ENCODE data around the gene CEP128.

Gene CEP128

DNA sequence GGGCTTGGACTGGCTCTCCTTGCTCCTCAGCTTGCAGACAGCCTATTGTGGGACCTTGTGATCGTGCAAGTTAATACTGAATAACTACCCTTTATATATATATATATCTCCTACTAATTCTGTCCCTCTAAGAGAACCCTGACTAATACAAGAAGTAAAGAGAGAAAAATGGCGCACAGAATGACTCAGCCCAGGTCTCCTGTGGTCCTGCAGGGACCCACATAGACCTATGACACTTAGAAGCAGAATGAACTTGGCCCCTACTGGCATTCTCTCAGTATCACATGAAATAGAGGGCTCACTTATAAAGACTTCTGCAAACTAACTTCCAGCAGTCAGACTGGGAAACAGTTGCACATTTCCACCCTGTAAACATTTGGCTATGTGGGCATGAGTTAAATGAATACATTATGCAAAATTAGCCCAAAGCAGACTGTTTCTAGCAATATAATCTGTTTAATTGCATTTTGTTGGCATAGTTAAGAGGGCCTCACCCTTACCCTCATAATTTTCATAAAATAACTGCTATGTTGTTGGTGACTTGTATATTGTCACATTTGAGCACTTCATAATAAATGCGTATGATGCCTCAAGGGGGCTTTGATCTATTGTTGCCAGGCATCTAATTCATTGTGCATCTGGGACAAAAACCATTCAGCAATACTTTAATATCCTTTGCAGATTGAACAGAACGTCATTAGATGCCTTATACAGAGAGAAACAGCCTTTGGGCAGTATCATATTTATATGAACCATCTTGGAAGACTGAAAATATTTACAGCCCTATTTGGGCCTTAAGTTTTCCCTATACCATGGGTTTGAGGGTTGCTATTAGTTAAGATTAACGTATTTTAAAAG lies 380.5 kb downstream of the CEP128 start:
- Histone ChIP-seq H3K27me3 (ENCODE audit: control insufficient read depth, insufficient read depth, low read length) (no peaks in the 10 kb centered on the region), H3K9me3 (ENCODE audit: control insufficient read depth, low read depth, low read length) (no peaks in the 10 kb centered on the region), H3K9ac (ENCODE audit: low read length) (no peak overlapping the region), H3K27ac (ENCODE audit: low read length) (no peak overlapping the region), H3K36me3 (ENCODE audit: control insufficient read depth, low read depth, low read length) (no peaks in the 10 kb centered on the region), H3K4me1 (ENCODE audit: control insufficient read depth, low read depth, low read length) (peaks cover 8% of the 10 kb centered on the region), H3K4me3 (ENCODE audit: low read length) (no peak overlapping the region)

DNA sequence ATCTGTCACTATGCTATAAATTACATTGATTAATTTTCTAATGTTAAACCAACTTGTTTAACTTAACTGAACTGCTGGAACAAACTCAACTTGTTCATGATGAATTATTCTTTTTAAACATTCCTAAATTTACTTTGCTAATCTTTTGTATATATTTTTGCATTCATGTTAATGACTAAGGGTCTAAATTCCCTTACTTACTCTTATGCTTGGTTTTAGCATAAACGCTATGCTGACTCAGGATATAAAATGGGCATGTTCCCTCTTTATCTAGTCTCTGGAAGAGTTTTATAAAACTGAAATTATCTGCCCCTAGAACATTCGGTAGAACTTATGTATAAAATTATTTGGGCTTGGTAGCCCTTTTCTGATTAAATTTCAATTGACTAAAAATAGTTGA lies 387.4 kb downstream of the CEP128 start:
- H3K27ac ChIP-seq (ENCODE audit: low read length), result no peak overlapping the region
- no peaks in the 10 kb centered on the region for H3K27me3 ChIP-seq (ENCODE audit: control insufficient read depth, insufficient read depth, low read length)

DNA sequence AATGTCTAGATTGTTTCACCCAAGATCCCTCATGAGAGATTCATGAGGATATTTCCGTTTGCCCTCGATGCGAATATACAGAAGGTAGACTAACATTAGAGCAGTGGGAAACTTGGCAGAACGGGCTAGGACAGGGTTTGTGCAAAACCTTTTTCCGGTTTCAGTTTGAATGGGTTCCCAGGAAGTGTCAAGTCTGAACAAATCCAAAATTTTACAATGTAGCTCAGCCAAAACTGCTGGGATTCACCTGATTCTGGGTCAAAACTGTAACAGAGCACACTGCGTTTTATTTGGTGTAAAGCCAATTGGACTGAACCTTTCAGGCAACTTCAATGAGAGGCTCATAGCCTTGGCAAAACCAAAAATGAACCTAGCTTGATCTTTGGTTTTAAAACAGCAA lies 392.4 kb downstream of the CEP128 start:
- Histone ChIP-seq H3K27me3 (ENCODE audit: control insufficient read depth, insufficient read depth, low read length) (no peaks in the 10 kb centered on the region), H3K9ac (ENCODE audit: low read length) (no peak overlapping the region), H3K4me1 (ENCODE audit: control insufficient read depth, low read depth, low read length) (no peaks in the 10 kb centered on the region), H3K27ac (ENCODE audit: low read length) (no peak overlapping the region), H3K36me3 (ENCODE audit: control insufficient read depth, low read depth, low read length) (no peaks in the 10 kb centered on the region), H3K4me3 (ENCODE audit: low read length) (no peak overlapping the region), H3K9me3 (ENCODE audit: control insufficient read depth, low read depth, low read length) (no peaks in the 10 kb centered on the region)

More for the DNA sequence above, 387.4 kb downstream of the CEP128 start:
- Histone ChIP-seq H3K4me3 (ENCODE audit: low read length) (no peak overlapping the region), H3K9me3 (ENCODE audit: control insufficient read depth, low read depth, low read length) (no peaks in the 10 kb centered on the region), H3K4me1 (ENCODE audit: control insufficient read depth, low read depth, low read length) (no peaks in the 10 kb centered on the region), H3K36me3 (ENCODE audit: control insufficient read depth, low read depth, low read length) (no peaks in the 10 kb centered on the region), H3K9ac (ENCODE audit: low read length) (no peak overlapping the region)

DNA sequence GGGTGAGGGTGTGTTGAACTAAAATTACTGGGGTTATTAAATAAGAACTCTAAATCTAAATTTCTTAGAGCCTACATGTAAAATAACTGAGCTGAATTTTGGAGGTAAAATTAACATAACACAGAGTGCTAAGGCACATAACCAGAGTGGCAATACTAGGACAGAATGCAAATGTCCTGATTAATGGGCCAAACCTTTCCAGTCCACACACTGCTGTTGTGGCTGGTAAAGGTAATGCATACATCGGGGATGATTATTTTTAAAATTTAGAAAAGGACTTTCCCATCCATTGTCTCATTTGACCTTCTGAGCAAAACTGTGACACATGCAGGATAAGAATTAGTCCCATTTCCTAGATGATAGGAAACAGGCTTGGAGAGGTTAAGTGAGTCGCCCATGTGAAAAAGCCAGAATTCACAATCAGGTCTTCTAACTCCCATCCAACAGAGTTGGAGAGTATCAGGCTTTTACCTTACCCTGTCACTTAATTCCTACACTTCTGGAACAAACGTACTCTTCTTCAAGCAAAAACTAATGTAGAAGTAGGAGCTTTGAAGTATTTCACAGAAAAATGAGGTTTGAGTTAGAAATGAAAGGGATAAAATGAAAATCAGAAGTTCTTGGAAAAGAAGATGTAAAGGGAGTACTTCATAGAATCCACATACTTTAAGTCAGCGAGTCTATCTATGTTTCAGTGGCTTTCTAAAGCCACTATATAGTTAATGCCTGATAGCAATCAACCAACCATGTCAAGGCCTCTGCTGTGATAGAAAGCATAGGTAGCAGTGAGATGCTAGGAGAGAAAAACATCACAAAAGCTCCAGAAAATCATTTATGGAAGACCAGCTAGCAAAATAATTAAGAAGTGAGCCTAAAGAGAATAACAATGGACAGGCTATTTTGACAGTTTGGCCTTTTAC lies 395.3 kb downstream of the CEP128 start:
- Histone ChIP-seq H3K4me1 (ENCODE audit: control insufficient read depth, low read depth, low read length) (no peaks in the 10 kb centered on the region), H3K27me3 (ENCODE audit: control insufficient read depth, insufficient read depth, low read length) (no peaks in the 10 kb centered on the region), H3K9ac (ENCODE audit: low read length) (no peak overlapping the region), H3K27ac (ENCODE audit: low read length) (no peak overlapping the region), H3K4me3 (ENCODE audit: low read length) (no peak overlapping the region), H3K9me3 (ENCODE audit: control insufficient read depth, low read depth, low read length) (no peaks in the 10 kb centered on the region), H3K36me3 (ENCODE audit: control insufficient read depth, low read depth, low read length) (no peaks in the 10 kb centered on the region)

DNA sequence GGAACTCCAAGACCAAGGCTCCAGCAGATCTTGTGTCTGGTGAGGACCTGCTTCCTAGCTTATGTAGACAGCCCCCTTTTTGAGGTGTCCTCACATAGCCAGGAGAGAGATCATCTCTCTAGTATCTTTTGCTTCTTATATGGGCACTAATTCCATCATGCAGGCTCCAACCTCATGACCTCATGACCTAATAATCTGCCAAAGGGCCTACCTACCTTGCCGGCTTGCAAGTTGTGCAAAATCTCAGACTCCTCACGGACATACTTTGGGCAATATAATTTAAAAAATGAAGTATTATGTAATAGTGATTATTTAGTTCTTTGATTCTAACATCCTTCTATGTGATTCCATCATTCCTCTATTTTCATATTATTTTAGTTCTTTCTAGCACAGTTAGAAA lies 397.2 kb downstream of the CEP128 start:
- no peaks in the 10 kb centered on the region for H3K27me3 ChIP-seq (ENCODE audit: control insufficient read depth, insufficient read depth, low read length)
- H3K27ac ChIP-seq (ENCODE audit: low read length), result no peak overlapping the region
- no peaks in the 10 kb centered on the region for H3K36me3 ChIP-seq (ENCODE audit: control insufficient read depth, low read depth, low read length)
- no peak overlapping the region for H3K4me3 ChIP-seq (ENCODE audit: low read length)
- peaks cover 3% of the 10 kb centered on the region for H3K9me3 ChIP-seq (ENCODE audit: control insufficient read depth, low read depth, low read length)
- H3K4me1 ChIP-seq (ENCODE audit: control insufficient read depth, low read depth, low read length), result no peaks in the 10 kb centered on the region
- no peak overlapping the region for H3K9ac ChIP-seq (ENCODE audit: low read length)

DNA sequence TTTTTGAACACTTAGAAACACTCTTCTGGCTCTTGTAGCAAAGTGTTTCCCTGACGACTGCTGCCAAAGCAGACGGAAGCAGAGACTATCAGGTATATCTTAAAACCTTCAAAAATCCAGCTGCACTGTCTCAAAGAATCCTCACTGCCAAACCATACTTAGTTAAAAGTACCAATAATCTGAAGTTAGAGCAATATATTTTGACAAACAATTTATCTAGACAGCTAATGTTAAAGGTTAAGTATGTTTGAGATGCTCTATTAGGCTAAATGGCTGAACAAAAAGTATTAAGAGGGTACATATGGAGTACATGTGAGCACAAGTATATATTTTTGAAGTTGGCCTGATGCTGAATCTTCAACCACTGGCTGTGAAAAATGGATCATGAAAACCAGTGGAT lies 398.3 kb downstream of the CEP128 start:
- Histone ChIP-seq H3K27ac (ENCODE audit: low read length) (no peak overlapping the region), H3K9ac (ENCODE audit: low read length) (no peak overlapping the region), H3K4me3 (ENCODE audit: low read length) (no peak overlapping the region), H3K27me3 (ENCODE audit: control insufficient read depth, insufficient read depth, low read length) (no peaks in the 10 kb centered on the region), H3K9me3 (ENCODE audit: control insufficient read depth, low read depth, low read length) (peaks cover 3% of the 10 kb centered on the region), H3K36me3 (ENCODE audit: control insufficient read depth, low read depth, low read length) (no peaks in the 10 kb centered on the region), H3K4me1 (ENCODE audit: control insufficient read depth, low read depth, low read length) (no peaks in the 10 kb centered on the region)

DNA sequence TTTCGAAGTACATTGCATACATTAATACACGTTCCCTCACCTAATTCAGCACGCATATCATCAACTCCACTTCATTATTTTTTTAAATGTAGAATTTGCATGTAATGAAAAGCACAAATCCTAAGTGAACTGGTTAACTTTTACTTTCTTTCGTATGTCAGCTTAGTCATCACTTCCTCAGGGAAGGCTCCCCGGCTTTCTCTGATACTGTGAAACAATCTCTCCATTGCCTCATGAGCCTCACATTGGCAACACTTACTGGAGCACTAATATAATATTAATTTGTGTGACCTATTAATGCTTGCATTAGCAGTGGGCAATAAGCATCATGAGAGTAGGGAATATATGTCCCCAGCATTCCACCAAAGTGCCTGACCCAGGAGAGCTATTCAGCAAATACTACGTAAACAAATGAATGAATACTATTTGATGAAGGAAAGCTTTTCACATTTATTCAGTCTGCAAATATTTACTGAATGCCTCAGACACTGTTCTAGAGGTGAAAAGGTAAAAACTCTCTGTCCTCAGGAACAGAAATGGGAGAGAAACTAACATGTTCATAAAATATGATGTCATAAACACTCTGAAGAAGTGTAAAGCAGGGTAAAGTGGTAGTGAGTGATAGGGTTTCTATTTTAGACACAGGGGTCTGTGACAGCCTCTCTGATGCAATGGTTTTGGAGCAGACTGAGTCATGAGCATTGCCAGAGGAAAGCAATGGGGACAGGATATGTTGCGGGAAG lies 402.7 kb downstream of the CEP128 start:
- Histone ChIP-seq H3K9me3 (ENCODE audit: control insufficient read depth, low read depth, low read length) (peaks cover 3% of the 10 kb centered on the region), H3K27ac (ENCODE audit: low read length) (no peak overlapping the region), H3K4me3 (ENCODE audit: low read length) (no peak overlapping the region), H3K4me1 (ENCODE audit: control insufficient read depth, low read depth, low read length) (no peaks in the 10 kb centered on the region), H3K36me3 (ENCODE audit: control insufficient read depth, low read depth, low read length) (no peaks in the 10 kb centered on the region), H3K27me3 (ENCODE audit: control insufficient read depth, insufficient read depth, low read length) (no peaks in the 10 kb centered on the region), H3K9ac (ENCODE audit: low read length) (no peak overlapping the region)

DNA sequence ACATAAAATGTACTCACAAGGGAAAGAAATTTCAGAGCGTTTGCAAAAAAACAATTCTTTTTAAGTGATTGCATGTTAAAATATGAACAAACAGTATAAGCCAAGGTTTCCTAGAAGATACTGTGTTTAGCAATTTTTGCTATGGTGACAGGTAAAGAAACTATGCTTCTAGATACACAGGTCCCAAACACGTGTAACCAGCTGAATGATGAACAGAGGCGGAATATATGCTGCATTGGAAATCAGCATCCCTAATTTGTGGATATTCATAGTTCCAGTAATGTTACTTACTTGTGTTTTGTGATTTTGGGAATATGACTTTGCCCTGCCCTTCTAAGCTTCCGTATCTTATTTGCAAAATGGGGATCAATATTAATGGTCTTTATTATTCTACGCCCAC lies 403.9 kb downstream of the CEP128 start:
- no peaks in the 10 kb centered on the region for H3K36me3 ChIP-seq (ENCODE audit: control insufficient read depth, low read depth, low read length)
- no peak overlapping the region for H3K9ac ChIP-seq (ENCODE audit: low read length)
- no peak overlapping the region for H3K27ac ChIP-seq (ENCODE audit: low read length)
- H3K4me3 ChIP-seq (ENCODE audit: low read length), result no peak overlapping the region
- H3K9me3 ChIP-seq (ENCODE audit: control insufficient read depth, low read depth, low read length), result peaks cover 3% of the 10 kb centered on the region
- H3K4me1 ChIP-seq (ENCODE audit: control insufficient read depth, low read depth, low read length), result no peaks in the 10 kb centered on the region
- no peaks in the 10 kb centered on the region for H3K27me3 ChIP-seq (ENCODE audit: control insufficient read depth, insufficient read depth, low read length)

DNA sequence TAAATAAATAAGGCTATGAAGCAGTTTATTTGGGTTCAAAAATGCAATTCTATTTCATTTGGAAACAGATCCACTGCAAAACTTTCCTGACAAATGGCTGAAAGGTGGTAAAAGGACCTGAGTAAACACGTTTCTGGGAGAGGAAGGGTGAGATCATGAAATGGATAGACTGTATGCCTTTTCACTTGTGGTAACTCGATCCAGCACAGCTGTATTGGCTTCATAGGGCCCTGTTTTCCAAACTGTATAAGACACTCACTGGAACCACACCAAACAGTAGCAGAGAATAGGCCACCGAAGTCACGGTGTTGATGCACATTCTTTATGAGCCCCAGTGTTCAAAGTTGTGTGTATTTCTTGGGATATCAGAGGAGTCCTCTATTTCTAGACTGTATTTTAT lies 405.1 kb downstream of the CEP128 start:
- no peak overlapping the region for H3K27ac ChIP-seq (ENCODE audit: low read length)
- no peaks in the 10 kb centered on the region for H3K4me1 ChIP-seq (ENCODE audit: control insufficient read depth, low read depth, low read length)
- H3K36me3 ChIP-seq (ENCODE audit: control insufficient read depth, low read depth, low read length), result no peaks in the 10 kb centered on the region
- H3K9me3 ChIP-seq (ENCODE audit: control insufficient read depth, low read depth, low read length), result peaks cover 3% of the 10 kb centered on the region
- no peak overlapping the region for H3K4me3 ChIP-seq (ENCODE audit: low read length)
- no peaks in the 10 kb centered on the region for H3K27me3 ChIP-seq (ENCODE audit: control insufficient read depth, insufficient read depth, low read length)
- no peak overlapping the region for H3K9ac ChIP-seq (ENCODE audit: low read length)

DNA sequence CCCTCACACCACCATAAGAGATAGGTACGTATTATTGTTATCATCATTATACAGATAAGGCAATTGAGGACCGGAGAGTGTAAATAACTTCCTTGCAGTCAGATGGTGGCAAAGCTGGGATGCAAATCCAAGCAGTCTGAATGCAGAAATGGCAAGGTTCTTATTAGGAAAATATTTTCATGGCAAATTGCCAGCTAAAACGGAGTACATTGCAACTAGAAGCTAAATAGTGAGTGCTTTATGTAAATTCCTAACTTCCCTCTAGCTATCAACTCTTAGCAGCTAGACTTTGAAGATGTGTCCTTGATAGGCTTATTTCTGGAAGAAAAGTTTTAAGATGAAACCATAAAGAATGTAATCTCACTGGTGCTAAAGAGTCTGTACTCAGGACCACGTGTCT lies 406.4 kb downstream of the CEP128 start:
- no peaks in the 10 kb centered on the region for H3K36me3 ChIP-seq (ENCODE audit: control insufficient read depth, low read depth, low read length)
- no peaks in the 10 kb centered on the region for H3K4me1 ChIP-seq (ENCODE audit: control insufficient read depth, low read depth, low read length)
- H3K27ac ChIP-seq (ENCODE audit: low read length), result no peak overlapping the region
- no peak overlapping the region for H3K9ac ChIP-seq (ENCODE audit: low read length)
- H3K4me3 ChIP-seq (ENCODE audit: low read length), result no peak overlapping the region
- no peaks in the 10 kb centered on the region for H3K27me3 ChIP-seq (ENCODE audit: control insufficient read depth, insufficient read depth, low read length)
- H3K9me3 ChIP-seq (ENCODE audit: control insufficient read depth, low read depth, low read length), result no peaks in the 10 kb centered on the region

DNA sequence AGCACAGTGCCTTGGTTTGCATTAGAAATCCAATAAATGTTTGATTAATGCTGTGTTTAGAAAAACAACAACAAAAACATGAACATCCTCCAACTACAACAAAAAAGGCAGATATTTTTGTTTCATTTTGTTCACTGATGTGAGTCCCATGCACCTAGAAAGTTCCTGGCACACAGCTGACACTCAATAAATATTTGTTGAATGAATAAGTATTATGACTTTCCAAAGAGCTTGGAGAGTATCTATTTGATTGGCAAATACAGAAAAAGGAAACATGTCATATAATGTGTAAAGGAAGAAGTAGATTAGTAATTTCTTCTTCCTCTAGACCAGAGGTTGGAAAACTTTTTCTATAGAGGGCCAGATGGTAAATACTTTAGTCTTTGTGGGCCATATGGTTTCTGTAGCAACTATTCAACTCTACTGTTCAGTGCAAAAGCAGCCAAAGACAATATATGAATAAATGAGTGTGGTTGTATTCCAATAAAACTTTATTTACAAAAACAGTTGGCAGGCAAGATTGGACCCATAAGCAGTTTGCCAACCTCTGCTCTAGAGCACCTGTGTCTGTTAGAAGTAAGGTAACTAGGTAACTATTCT lies 417.9 kb downstream of the CEP128 start:
- Histone ChIP-seq H3K27ac (ENCODE audit: low read length) (no peak overlapping the region), H3K4me1 (ENCODE audit: control insufficient read depth, low read depth, low read length) (no peaks in the 10 kb centered on the region), H3K9ac (ENCODE audit: low read length) (no peak overlapping the region), H3K27me3 (ENCODE audit: control insufficient read depth, insufficient read depth, low read length) (no peaks in the 10 kb centered on the region), H3K4me3 (ENCODE audit: low read length) (no peak overlapping the region), H3K9me3 (ENCODE audit: control insufficient read depth, low read depth, low read length) (no peaks in the 10 kb centered on the region), H3K36me3 (ENCODE audit: control insufficient read depth, low read depth, low read length) (no peaks in the 10 kb centered on the region)

Measured in iPS-18a (cell line).